ENCODE results near the gene BCL3. TPM values are rescaled to one million over a fixed set of nuclear protein-coding genes. Genes with fewer than 3 reads are reported as not detected.

BCL3 gene
- total RNA-seq, 2 experiments from 2014 or later, result 19.0 to 23.8 TPM

DNA sequence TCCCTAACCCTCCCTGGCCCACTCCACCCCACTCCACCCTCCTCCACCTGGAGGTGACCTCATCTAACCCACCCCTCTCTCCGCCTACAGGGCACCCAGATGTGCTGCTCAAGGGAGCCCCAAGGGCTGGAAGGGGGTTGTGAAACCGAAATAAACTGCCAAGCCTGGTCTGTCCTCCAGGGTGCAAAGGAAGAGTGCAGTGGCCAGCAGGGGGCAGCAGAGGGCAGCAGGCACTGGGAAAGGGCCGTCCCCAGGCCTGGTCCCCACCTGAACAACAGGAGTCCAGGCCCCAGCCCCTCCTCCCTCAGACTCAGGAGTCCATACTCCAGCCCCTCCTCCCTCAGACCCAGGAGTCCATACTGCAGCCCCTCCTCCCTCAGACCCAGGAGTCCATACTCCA lies 52.0 kb downstream of the BCL3 start:
- no peaks in the 10 kb centered on the region for H3K36me3 Mint-ChIP-seq
- H3K27ac Mint-ChIP-seq, result no peak overlapping the region
- no peak overlapping the region for H3K4me3 Mint-ChIP-seq
- peaks cover 9% of the 10 kb centered on the region for H3K4me1 Mint-ChIP-seq
- H3K27me3 Mint-ChIP-seq, result no peaks in the 10 kb centered on the region
- H3K9me3 Mint-ChIP-seq, result no peaks in the 10 kb centered on the region
- DNase-seq, result peak; percentile 84

DNA sequence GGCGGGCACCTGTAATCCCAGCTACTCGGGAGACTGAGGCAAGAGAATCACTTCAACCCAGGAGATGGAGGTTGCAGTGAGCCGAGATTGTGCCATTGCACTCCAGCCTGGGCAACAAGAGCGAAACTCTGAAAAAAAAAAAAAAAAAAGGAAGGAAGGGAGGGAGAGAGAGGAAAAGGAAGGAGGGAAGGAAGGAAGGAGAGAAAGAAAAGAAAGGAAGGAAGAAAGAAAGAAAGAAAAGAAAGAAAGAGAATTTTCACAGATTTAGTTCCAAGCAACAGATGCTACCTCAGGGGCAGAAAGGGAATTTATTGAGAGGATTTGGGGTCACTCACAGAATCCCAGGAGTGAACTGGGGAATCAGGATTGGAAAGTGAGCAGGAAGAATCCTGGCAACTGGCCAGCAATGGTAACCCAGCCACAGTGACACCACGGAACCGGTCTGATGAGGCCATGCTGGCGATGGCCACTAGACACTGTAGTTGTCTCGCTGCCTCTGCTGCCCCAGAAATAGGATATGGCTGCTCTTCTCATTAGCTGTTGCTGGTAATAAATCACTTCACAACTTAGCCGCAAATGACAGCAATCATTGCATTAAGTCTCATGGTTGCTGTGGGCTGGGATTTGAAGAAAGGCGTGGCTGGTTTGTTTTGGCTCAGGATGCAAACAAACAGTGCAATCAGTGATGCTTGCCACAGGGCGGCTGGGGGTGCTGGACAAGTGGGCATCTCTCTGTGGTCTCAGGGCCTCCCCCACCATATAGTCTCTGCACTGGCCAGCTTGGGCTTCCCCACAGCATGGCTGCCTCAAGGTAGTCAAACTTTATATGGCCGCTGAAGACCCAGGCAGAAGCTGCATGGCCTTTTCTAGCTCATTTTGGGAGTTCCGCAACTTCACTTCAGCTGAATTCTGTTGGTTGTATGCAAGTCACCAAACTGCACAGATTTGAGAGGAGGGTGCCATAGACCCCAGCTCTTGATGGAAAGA lies 55.2 kb downstream of the BCL3 start:
- Mint-ChIP-seq H3K36me3 (no peaks in the 10 kb centered on the region), H3K27ac (no peak overlapping the region)

GRCh38 chr19:44806291-44806690 lies 57.8 kb downstream of the BCL3 start:
- Mint-ChIP-seq H3K36me3 (no peaks in the 10 kb centered on the region), H3K4me3 (no peak overlapping the region), H3K4me1 (peaks cover 4% of the 10 kb centered on the region), H3K9me3 (no peaks in the 10 kb centered on the region), H3K27me3 (peaks cover 35% of the 10 kb centered on the region), H3K27ac (no peak overlapping the region)
- no peak for DNase-seq

More for the DNA sequence above, 55.2 kb downstream of the BCL3 start:
- Mint-ChIP-seq H3K27me3 (peaks cover 17% of the 10 kb centered on the region), H3K9me3 (no peaks in the 10 kb centered on the region), H3K4me3 (no peak overlapping the region), H3K4me1 (no peaks in the 10 kb centered on the region)
- no peak for DNase-seq

- Mint-ChIP-seq H3K9me3 (no peaks in the 10 kb centered on the region), H3K4me1 (peaks cover 4% of the 10 kb centered on the region), H3K36me3 (no peaks in the 10 kb centered on the region), H3K27ac (no peak overlapping the region), H3K4me3 (no peak overlapping the region), H3K27me3 (peaks cover 42% of the 10 kb centered on the region)
- no peak for DNase-seq
Observed at GRCh38 chr19:44807162-44807561, 58.7 kb downstream of the BCL3 start.

DNA sequence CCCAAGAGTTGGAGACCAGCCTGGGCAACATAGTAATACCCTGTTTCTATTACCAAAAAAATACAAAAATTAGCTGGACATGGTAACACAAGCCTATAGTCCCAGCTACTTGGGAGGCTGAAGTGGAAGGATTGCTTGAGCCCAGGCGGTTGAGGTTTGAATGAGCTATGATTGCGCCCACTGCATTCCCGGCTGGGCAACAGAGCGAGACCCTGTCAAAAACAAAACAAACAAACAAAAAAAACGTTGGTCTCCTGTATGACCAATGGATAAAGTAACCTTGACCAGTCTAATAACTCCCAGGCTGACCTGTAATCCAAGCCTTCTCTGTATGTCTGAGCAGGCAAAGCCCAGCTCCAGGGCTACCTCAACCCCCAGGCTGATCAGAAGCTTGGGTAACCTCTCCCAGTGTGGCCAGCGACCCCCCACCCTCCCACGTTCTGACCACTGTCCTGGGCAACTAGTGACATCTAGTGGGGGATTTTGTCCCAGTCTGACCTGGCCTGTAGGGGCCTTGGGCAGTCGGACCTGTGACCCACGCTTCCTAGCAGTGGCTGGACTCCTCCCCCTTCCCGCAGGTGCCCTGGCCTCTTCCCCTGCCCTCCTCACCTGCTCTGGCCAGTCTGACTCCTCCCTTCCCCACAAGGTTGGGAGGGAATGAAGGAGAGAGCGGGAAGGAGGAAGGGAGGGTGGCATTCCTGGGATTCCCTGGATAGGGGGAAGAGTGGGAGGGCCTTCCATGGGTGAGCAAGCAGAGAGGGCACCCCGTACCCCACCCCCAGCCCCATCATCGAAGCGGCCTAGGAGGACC lies 59.3 kb downstream of the BCL3 start:
- no peak for DNase-seq
- H3K4me3 Mint-ChIP-seq, result no peak overlapping the region
- no peak overlapping the region for H3K27ac Mint-ChIP-seq
- H3K4me1 Mint-ChIP-seq, result peaks cover 4% of the 10 kb centered on the region
- no peaks in the 10 kb centered on the region for H3K36me3 Mint-ChIP-seq
- peaks cover 42% of the 10 kb centered on the region for H3K27me3 Mint-ChIP-seq
- no peaks in the 10 kb centered on the region for H3K9me3 Mint-ChIP-seq

- no peak within 1 kb of the TSS for H3K4me3 Mint-ChIP-seq
Observed at GRCh38 chr19:44808463-44809371, 60.2 kb downstream of the BCL3 start, which contains the start of gene BCAM. Gene BCAM (plus strand): TSS chr19:44809103. CDS start chr19:44809125, 22 bp downstream.

More at GRCh38 chr19:44808463-44809371, 60.2 kb downstream of the BCL3 start, which contains the start of gene BCAM:
- DNase-seq, result no peak
- H3K27me3 Mint-ChIP-seq, result peaks cover 44% of the 10 kb centered on the region
- H3K36me3 Mint-ChIP-seq, result no peaks in the 10 kb centered on the region
- H3K27ac Mint-ChIP-seq, result no peak within 1 kb of the TSS
- peaks cover 4% of the 10 kb centered on the region for H3K4me1 Mint-ChIP-seq
- no peaks in the 10 kb centered on the region for H3K9me3 Mint-ChIP-seq

Other genes starting within 250 kb of the BCL3 start
- 10 to 100 TPM in 1 of 2 experiments, 1 to 10 TPM in 1; 9.9 to 10.2 TPM for gene ZNF180, start 248.2 kb upstream of the BCL3 start, total RNA-seq
- gene CEACAM20, start 219.0 kb upstream of the BCL3 start, total RNA-seq, result not detected
- not detected for gene IGSF23, start 135.1 kb upstream of the BCL3 start, total RNA-seq
- gene PVR, start 104.8 kb upstream of the BCL3 start, total RNA-seq, result 10 to 100 TPM; 14.5 TPM
- 1 to 10 TPM in 1 of 2 experiments, under 1 TPM in 1; 0.62 to 1.4 TPM for gene CEACAM19, start 77.2 kb upstream of the BCL3 start, total RNA-seq
- not detected for gene CEACAM16, start 49.6 kb upstream of the BCL3 start, total RNA-seq
- gene CBLC, start 29.2 kb downstream of the BCL3 start, total RNA-seq, result not detected
- gene BCAM, start 60.4 kb downstream of the BCL3 start, total RNA-seq, result not detected
- under 1 TPM; 0.43 to 0.60 TPM for gene NECTIN2, start 97.6 kb downstream of the BCL3 start, total RNA-seq
- 100 to 1,000 TPM; 235 to 236 TPM for gene TOMM40, start 142.5 kb downstream of the BCL3 start, total RNA-seq
- under 1 TPM; 0.46 to 0.62 TPM for gene APOE, start 157.1 kb downstream of the BCL3 start, total RNA-seq
- gene APOC1, start 165.9 kb downstream of the BCL3 start, total RNA-seq, result 1 to 10 TPM; 1.5 to 3.0 TPM
- not detected for gene APOC4, start 193.5 kb downstream of the BCL3 start, total RNA-seq
- gene APOC2, start 197.3 kb downstream of the BCL3 start, total RNA-seq, result not detected
- 10 to 100 TPM; 54.2 to 57.2 TPM for gene CLPTM1, start 206.7 kb downstream of the BCL3 start, total RNA-seq

Measured in activated naive CD8-positive, alpha-beta T cell treated with anti-CD3 and anti-CD28 coated beads for 36 hours (primary cell).